GM12878 (cell line): ENCODE data around the gene PLEKHH1. TPM values are rescaled to one million over a fixed set of nuclear protein-coding genes. Genes with fewer than 3 reads are reported as not detected.

Experiments used
- ATAC-seq: fragments of 200-7000 bp; cut with Tn5 transposase; 3 replicates; pipeline ENCODE4 v1.9.1; 2020; ENCODE audit warnings: mild to moderate bottlenecking, moderate library complexity
- BruUV-seq: library from RNA; stranded (reverse); fragments of 400-500 nt; replicated peaks from 2 replicates; lab custom pipeline; 2021; lab: Mats Ljungman, UMichigan
- CTCF ChIA-PET: fragments of 300-600 bp; sonication (Branson Sonifier 250); formaldehyde crosslinking; extraction: SDS; loops from one replicate; lab custom pipeline; 2021; ENCODE audit warnings: inconsistent platforms; lab: Yijun Ruan, JAX
- POLR2A ChIA-PET: fragments of 350-600 bp; formaldehyde crosslinking; extraction: SDS; loops from one replicate; lab custom pipeline; 2021; ENCODE audit warnings: inconsistent platforms; lab: Charles Lee
- RAD21 ChIA-PET: fragments of 300-600 bp; sonication (Branson Sonifier 250); formaldehyde crosslinking; loops from one replicate; lab custom pipeline; 2023; ENCODE audit warnings: antibody characterized with exemption; ENCODE audit not compliant: unreplicated experiment; lab: Charles Lee
- SMC1A ChIA-PET: fragments of 300-600 bp; sonication (Branson Sonifier 250); formaldehyde crosslinking; loops from one replicate; lab custom pipeline; 2023; ENCODE audit not compliant: unreplicated experiment, uncharacterized antibody; lab: Charles Lee
- DNase-seq: peaks from one replicate; pipeline ENCODE4 v3.0.0-alpha.2; 2011; ENCODE audit warnings: low read depth, low spot score
- FAIRE-seq: peaks from 3 replicates; lab custom pipeline; 2011; peaks lifted over from hg19 to GRCh38; lab: Jason Lieb, UNC
- H2AFZ ChIP-seq: 2 replicates; pipeline ENCODE4 v1.6.0; 2011; ENCODE audit warnings: low read depth, low read length, control low read depth; ENCODE audit not compliant: control insufficient read depth
- H3K27ac ChIP-seq: 2 replicates; pipeline ENCODE4 v1.5.1; 2011; ENCODE audit warnings: control low read depth; ENCODE audit not compliant: control insufficient read depth, insufficient read depth
- H3K27me3 ChIP-seq, 2 experiments: replicated peaks in 1 of 2; 2 replicates each; pipeline versions ENCODE4 v1.6.0 to v1.6.1; 2011; ENCODE audit warnings: low read length in 1 of 2; ENCODE audit not compliant: control insufficient read depth in 2 of 2, insufficient read depth in 2 of 2
- H3K36me3 ChIP-seq, 2 experiments: 2 replicates each; pipeline ENCODE4 v1.5.1; 2011; ENCODE audit warnings: low read length in 1 of 2; ENCODE audit not compliant: control insufficient read depth in 2 of 2, insufficient read depth in 2 of 2
- H3K4me1 ChIP-seq: 2 replicates; pipeline ENCODE4 v1.6.1; 2011; ENCODE audit warnings: mild to moderate bottlenecking, low read length, moderate library complexity, mixed read lengths; ENCODE audit not compliant: control insufficient read depth, insufficient read depth
- H3K4me2 ChIP-seq: 2 replicates; pipeline ENCODE4 v1.6.0; 2011; ENCODE audit warnings: control low read depth; ENCODE audit not compliant: control insufficient read depth, insufficient read depth
- H3K4me3 ChIP-seq: fragments of 200-600 bp; sonication (generic); 2 replicates; pipeline ENCODE4 v1.5.1; 2016
- H3K79me2 ChIP-seq: 2 replicates; pipeline ENCODE4 v1.6.0; 2011; ENCODE audit warnings: low read length; ENCODE audit not compliant: control insufficient read depth, insufficient read depth
- H3K9ac ChIP-seq: 2 replicates; pipeline ENCODE4 v1.8.0; 2011; ENCODE audit warnings: low read length, control low read depth, mixed read lengths; ENCODE audit not compliant: control insufficient read depth, insufficient read depth
- H3K9me3 ChIP-seq: replicated peaks from 3 replicates; pipeline ENCODE4 v1.5.1; 2011; ENCODE audit warnings: mild to moderate bottlenecking, low read length; ENCODE audit not compliant: control insufficient read depth, insufficient read depth
- H4K20me1 ChIP-seq: 2 replicates; pipeline ENCODE4 v1.6.0; 2011; ENCODE audit not compliant: control insufficient read depth, insufficient read depth
- GATAD2B ChIP-seq: fragments of 450-650 bp; conservative IDR thresholded peaks from 2 replicates; pipeline ENCODE4 v1.6.1; 2017; ENCODE audit warnings: low read depth, mild to moderate bottlenecking, moderate library complexity
- JUND ChIP-seq: IDR thresholded peaks from 2 replicates; pipeline ENCODE4 v1.6.1; 2012; ENCODE audit warnings: low read depth, mild to moderate bottlenecking, low read length, improper control_type of control experiment, moderate library complexity
- MAX ChIP-seq: IDR thresholded peaks from 2 replicates; pipeline ENCODE4 v1.6.1; 2012; ENCODE audit warnings: low read depth, low read length, improper control_type of control experiment
- NFXL1 ChIP-seq: fragments of 450-650 bp; IDR thresholded peaks from 2 replicates; pipeline ENCODE4 v1.6.1; 2017; ENCODE audit warnings: antibody characterized with exemption, mild to moderate bottlenecking, borderline replicate concordance
- RAD21 ChIP-seq: IDR thresholded peaks from 2 replicates; pipeline ENCODE4 v1.6.1; 2011; ENCODE audit warnings: mild to moderate bottlenecking, low read depth, low read length, moderate library complexity; ENCODE audit not compliant: insufficient read depth
- RB1 ChIP-seq: fragments of 450-650 bp; formaldehyde crosslinking; IDR thresholded peaks from 2 replicates; pipeline ENCODE4 v1.6.1; 2017; ENCODE audit warnings: mild to moderate bottlenecking, borderline replicate concordance
- RBBP5 ChIP-seq: fragments of 200-600 bp; sonication (generic); conservative IDR thresholded peaks from 2 replicates; pipeline ENCODE4 v1.6.1; 2016
- RELB ChIP-seq: fragments of 450-650 bp; IDR thresholded peaks from 2 replicates; pipeline ENCODE4 v1.6.1; 2017; ENCODE audit warnings: low read depth, mild to moderate bottlenecking, moderate library complexity
- REST ChIP-seq: IDR thresholded peaks from 2 replicates; pipeline ENCODE4 v1.6.1; 2012; ENCODE audit warnings: mild to moderate bottlenecking, low read depth, low read length
- RFX5 ChIP-seq: IDR thresholded peaks from 2 replicates; pipeline ENCODE4 v1.6.1; 2011; ENCODE audit warnings: low read depth, low read length, improper control_type of control experiment
- ZBTB33 ChIP-seq: fragments of 450-650 bp; IDR thresholded peaks from 2 replicates; pipeline ENCODE4 v1.6.1; 2017; ENCODE audit warnings: mild to moderate bottlenecking
- ZNF24 ChIP-seq: fragments of 450-650 bp; IDR thresholded peaks from 2 replicates; pipeline ENCODE4 v1.6.1; 2017; ENCODE audit warnings: antibody characterized with exemption, mild to moderate bottlenecking
- ZNF622 ChIP-seq: fragments of 450-650 bp; IDR thresholded peaks from 2 replicates; pipeline ENCODE4 v1.6.1; 2017; ENCODE audit warnings: mild to moderate bottlenecking, inconsistent platforms
- WGBS: methylation state at CpG from one replicate; pipeline ENCODE4 v1.1.6; 2016; ENCODE audit warnings: low lambda C conversion rate; ENCODE audit not compliant: insufficient replicate concordance, insufficient coverage; ENCODE audit errors: missing lambda C conversion rate; 5-methylcytosine and 5-hydroxymethylcytosine counted together
- in situ Hi-C: fragments of 300-500 bp; cut with MboI; formaldehyde crosslinking; loops from 9 replicates; pipeline ENCODE4 v1.14.3; 2018; ENCODE audit warnings: mixed read lengths
- intact Hi-C: fragments of 100-400 bp; cut with micrococcal nuclease; formaldehyde crosslinking; loops from one replicate; pipeline ENCODE4 v1.14.2; 2022; ENCODE audit not compliant: unreplicated experiment
- polyA plus RNA-seq, 11 experiments: library from polyadenylated mRNA; depleted of rRNA in 4 of 11; unstranded in 6 of 11; stranded (reverse) in 5 of 11; fragments of >200 nt; fragmentation: Nextera tagmentation in 4 of 11; fragmentation: Illumina TruSeq in 1 of 11; extraction: Ambion mirVana in 4 of 11; extraction: Trizol in 1 of 11; gene quantifications; 1 replicate in 1 of 11; 2 replicates in 10 of 11; pipeline versions ENCODE4 v1.2.1 to v1.2.3, GENCODE V29; 2011 to 2016; ENCODE audit warnings: inconsistent platforms in 2 of 11, missing spikeins in 2 of 11, low read depth in 1 of 11
- total RNA-seq, 4 experiments: library from RNA; depleted of rRNA in 3 of 4; stranded (reverse); fragments of >200 nt in 3 of 4; fragmentation: Illumina TruSeq in 1 of 4; extraction: Trizol in 1 of 4; gene quantifications; 2 replicates each; pipeline versions ENCODE4 v1.2.1 to v1.2.3, GENCODE V29; 2013 to 2021

PLEKHH1 gene
- total and polyA plus RNA-seq, 10 of the 15 experiments (the other 5 are each of a cell fraction or from before 2014, with no cell fraction given) = 0.11 to 0.95 (median 0.41) TPM

GRCh38 chr14:67502867-67503266, 30.2 kb upstream of the PLEKHH1 start:
- in situ Hi-C loops = no loop called here
- intact Hi-C loops = no loop called here
- Histone ChIP-seq H3K4me3 (no peak overlapping the region), H3K4me2 (no peak overlapping the region), H3K79me2 (no peaks in the 10 kb centered on the region), H3K9ac (no peak overlapping the region), H3K36me3 (no peaks in the 10 kb centered on the region), H3K27ac (no peak overlapping the region), H4K20me1 (no peaks in the 10 kb centered on the region), H3K27me3 (no peaks in the 10 kb centered on the region; a peak in 1 of 4 replicates), H2AFZ (no peak overlapping the region), H3K4me1 (no peaks in the 10 kb centered on the region), H3K9me3 (no peaks in the 10 kb centered on the region)
- CTCF ChIA-PET = interaction anchor here (1.1 kb wide), 1 partner anchor 202 kb away, joined by 3 read pairs; no protein-coding TSS in a partner anchor
- BruUV-seq = no TSS peak
- FAIRE-seq = no peak
- WGBS = 69% methylated on average over 6 of the region's 6 CpGs
- no peak for ATAC-seq
- SMC1A ChIA-PET = no interaction called here
- POLR2A ChIA-PET = no interaction called here
- TF ChIP-seq GATAD2B (no peak), ZBTB33 (no peak), JUND (no peak), REST (no peak), RELB (no peak), ZNF622 (no peak), NFXL1 (no peak), MAX (no peak), RAD21 (no peak), ZNF24 (no peak), RB1 (no peak), RBBP5 (no peak), RFX5 (no peak)
- no peak for DNase-seq
- RAD21 ChIA-PET = interaction anchor here (0.6 kb wide), 1 partner anchor 74 kb away, joined by 5 read pairs; no protein-coding TSS in a partner anchor
